GM23338 (cell line): ENCODE measurements around the gene RYR3. TPM values are rescaled to one million over a fixed set of nuclear protein-coding genes. Genes with fewer than 3 reads are reported as not detected.

Source experiments
- ATAC-seq: fragments of 200-7000 bp; cut with Tn5 transposase; 3 replicates; pipeline ENCODE4 v1.9.1; 2020
- DNase-seq: peaks from one replicate; pipeline ENCODE4 v3.0.0-alpha.2; 2015; ENCODE audit warnings: low spot score
- H2AFZ ChIP-seq: fragments of 200-600 bp; sonication (generic); 2 replicates; pipeline ENCODE4 v1.8.0; 2016; ENCODE audit warnings: antibody characterized with exemption, mild to moderate bottlenecking, moderate library complexity
- H3F3A ChIP-seq: fragments of 200-600 bp; sonication (generic); replicated peaks from 2 replicates; pipeline ENCODE4 v1.8.0; 2017; ENCODE audit warnings: antibody characterized with exemption, mixed run types, low read depth
- H3K27ac ChIP-seq: fragments of 200-600 bp; sonication (generic); 2 replicates; pipeline ENCODE4 v1.6.1; 2016; ENCODE audit warnings: low read depth
- H3K27me3 ChIP-seq: fragments of 200-600 bp; sonication (generic); 2 replicates; pipeline ENCODE4 v1.8.0; 2016; ENCODE audit warnings: mild to moderate bottlenecking, mixed run types, moderate library complexity; ENCODE audit not compliant: insufficient read depth
- H3K36me3 ChIP-seq: fragments of 200-600 bp; sonication (generic); 2 replicates; pipeline ENCODE4 v1.8.0; 2016; ENCODE audit warnings: mild to moderate bottlenecking; ENCODE audit not compliant: insufficient read depth
- H3K4me1 ChIP-seq: fragments of 200-600 bp; sonication (generic); 2 replicates; pipeline ENCODE4 v1.8.0; 2016; ENCODE audit warnings: mild to moderate bottlenecking, moderate library complexity; ENCODE audit not compliant: insufficient read depth
- H3K4me2 ChIP-seq: fragments of 200-600 bp; sonication (generic); 2 replicates; pipeline ENCODE4 v1.7.1; 2017; ENCODE audit warnings: mixed run types
- H3K4me3 ChIP-seq: fragments of 200-600 bp; sonication (generic); 2 replicates; pipeline ENCODE4 v1.6.1; 2016; ENCODE audit warnings: mixed run types
- H3K79me2 ChIP-seq: fragments of 200-600 bp; sonication (generic); replicated peaks from 2 replicates; pipeline ENCODE4 v1.8.0; 2017; ENCODE audit warnings: mild to moderate bottlenecking; ENCODE audit not compliant: insufficient read depth
- H3K9me2 ChIP-seq: fragments of 200-600 bp; sonication (generic); 2 replicates; pipeline ENCODE4 v1.8.0; 2017; ENCODE audit not compliant: insufficient read depth
- H4K20me1 ChIP-seq: fragments of 200-600 bp; sonication (generic); replicated peaks from 2 replicates; pipeline ENCODE4 v1.8.0; 2017; ENCODE audit warnings: mild to moderate bottlenecking; ENCODE audit not compliant: insufficient read depth
- H3K27ac Mint-ChIP-seq: 2 replicates; pipeline ENCODE4 v1.8.0; 2020; ENCODE audit warnings: inconsistent platforms, mild to moderate bottlenecking, moderate library complexity, mixed read lengths
- H3K27me3 Mint-ChIP-seq: 3 replicates; pipeline ENCODE4 v1.8.0; 2022; ENCODE audit warnings: low read depth, mild to moderate bottlenecking, moderate library complexity, mixed read lengths, inconsistent platforms; ENCODE audit not compliant: insufficient read depth, poor library complexity
- H3K36me3 Mint-ChIP-seq: 3 replicates; pipeline ENCODE4 v1.8.0; 2021; ENCODE audit warnings: low read depth, mild to moderate bottlenecking, inconsistent platforms, moderate library complexity, mixed read lengths
- H3K4me1 Mint-ChIP-seq: 3 replicates; pipeline ENCODE4 v1.8.0; 2020; ENCODE audit warnings: mild to moderate bottlenecking, inconsistent platforms, mixed read lengths
- H3K4me3 Mint-ChIP-seq: 3 replicates; pipeline ENCODE4 v1.8.0; 2021; ENCODE audit warnings: moderate library complexity, mild to moderate bottlenecking, inconsistent platforms, mixed read lengths
- H3K9me3 Mint-ChIP-seq: 3 replicates; pipeline ENCODE4 v1.8.0; 2020; ENCODE audit warnings: moderate library complexity, mild to moderate bottlenecking, inconsistent platforms, mixed read lengths
- CREB1 ChIP-seq: fragments of 250-450 bp; sonication (Bioruptor Pico); IDR thresholded peaks from 2 replicates; pipeline ENCODE4 v1.5.0; 2020; ENCODE audit warnings: low read depth, mild to moderate bottlenecking, moderate library complexity
- ETS1 ChIP-seq: IDR thresholded peaks from 2 replicates; pipeline ENCODE4 v1.6.1; 2016; ENCODE audit warnings: antibody characterized with exemption
- EZH2 ChIP-seq: fragments of 200-600 bp; sonication (generic); IDR thresholded peaks from one replicate; pipeline ENCODE4 v1.8.0; 2017; ENCODE audit warnings: antibody characterized with exemption, mild to moderate bottlenecking, low read depth; ENCODE audit not compliant: unreplicated experiment
- EZH2phosphoT487 ChIP-seq: fragments of 200-600 bp; sonication (generic); IDR thresholded peaks from one replicate; pipeline ENCODE4 v1.8.1; 2018; ENCODE audit warnings: antibody characterized with exemption; ENCODE audit not compliant: unreplicated experiment
- JUNB ChIP-seq: IDR thresholded peaks from one replicate; pipeline ENCODE4 v1.6.1; 2016; ENCODE audit warnings: antibody characterized with exemption; ENCODE audit not compliant: unreplicated experiment
- NANOG ChIP-seq: IDR thresholded peaks from 2 replicates; pipeline ENCODE4 v1.6.1; 2016; ENCODE audit warnings: antibody characterized with exemption, borderline replicate concordance
- POLR2AphosphoS5 ChIP-seq: IDR thresholded peaks from 2 replicates; pipeline ENCODE4 v1.6.1; 2016; ENCODE audit warnings: antibody characterized with exemption, low read depth
- STAT1 ChIP-seq: IDR thresholded peaks from one replicate; pipeline ENCODE4 v1.6.1; 2016; ENCODE audit warnings: antibody characterized with exemption; ENCODE audit not compliant: unreplicated experiment
- ZNF114 ChIP-seq: fragments of 250-450 bp; sonication (Bioruptor Pico); IDR thresholded peaks from 2 replicates; pipeline ENCODE4 v1.5.0; 2020; ENCODE audit warnings: mild to moderate bottlenecking, moderate library complexity
- ZNF331 ChIP-seq: fragments of 250-450 bp; sonication (Bioruptor Pico); IDR thresholded peaks from 2 replicates; pipeline ENCODE4 v1.5.0; 2020; ENCODE audit warnings: low read depth, mild to moderate bottlenecking, moderate library complexity
- polyA plus RNA-seq: library from polyadenylated mRNA; unstranded; fragments of >200 nt; fragmentation: Nextera tagmentation; extraction: Ambion mirVana; gene quantifications from 2 replicates; pipeline ENCODE4 v1.2.1, GENCODE V29; 2016
- total RNA-seq: library from RNA; depleted of rRNA; stranded (reverse); fragments of >200 nt; shearing (Covaris generic); gene quantifications from 2 replicates; pipeline ENCODE4 v1.2.3, GENCODE V29; 2014
- TF ChIP-seq, protein P1 (sequence below): IDR thresholded peaks from one replicate; pipeline ENCODE4 v1.6.1; 2018; ENCODE audit warnings: antibody characterized with exemption; ENCODE audit not compliant: unreplicated experiment
- TF ChIP-seq, protein P2 (sequence below): fragments of 250-450 bp; sonication (Bioruptor Pico); IDR thresholded peaks from 2 replicates; pipeline ENCODE4 v1.5.0; 2020; ENCODE audit warnings: mild to moderate bottlenecking, moderate library complexity

The RYR3 gene
- total and polyA plus RNA-seq, 2 experiments from 2014 or later, result 1.1 to 1.2 TPM

DNA sequence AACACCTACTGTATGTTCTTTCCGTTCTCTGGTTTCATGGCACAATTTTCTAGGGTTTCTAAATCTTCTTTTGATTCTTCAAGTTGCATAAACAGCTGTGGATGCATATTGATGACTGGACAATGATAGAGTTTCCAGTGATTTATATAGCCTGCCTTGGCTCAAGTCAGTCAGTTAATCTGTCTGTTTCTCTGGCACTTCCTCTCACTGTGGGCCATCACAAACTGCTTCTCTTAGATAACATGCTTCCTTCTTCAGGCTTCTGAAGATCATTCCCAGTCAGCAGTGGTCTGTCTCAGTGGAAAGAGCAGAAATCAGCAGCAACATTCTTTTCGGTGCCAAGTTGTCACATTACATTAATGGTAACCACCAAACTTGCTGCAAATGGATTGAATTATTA is 207.2 kb downstream of the RYR3 start (continued):
- TF ChIP-seq, protein P1, sequence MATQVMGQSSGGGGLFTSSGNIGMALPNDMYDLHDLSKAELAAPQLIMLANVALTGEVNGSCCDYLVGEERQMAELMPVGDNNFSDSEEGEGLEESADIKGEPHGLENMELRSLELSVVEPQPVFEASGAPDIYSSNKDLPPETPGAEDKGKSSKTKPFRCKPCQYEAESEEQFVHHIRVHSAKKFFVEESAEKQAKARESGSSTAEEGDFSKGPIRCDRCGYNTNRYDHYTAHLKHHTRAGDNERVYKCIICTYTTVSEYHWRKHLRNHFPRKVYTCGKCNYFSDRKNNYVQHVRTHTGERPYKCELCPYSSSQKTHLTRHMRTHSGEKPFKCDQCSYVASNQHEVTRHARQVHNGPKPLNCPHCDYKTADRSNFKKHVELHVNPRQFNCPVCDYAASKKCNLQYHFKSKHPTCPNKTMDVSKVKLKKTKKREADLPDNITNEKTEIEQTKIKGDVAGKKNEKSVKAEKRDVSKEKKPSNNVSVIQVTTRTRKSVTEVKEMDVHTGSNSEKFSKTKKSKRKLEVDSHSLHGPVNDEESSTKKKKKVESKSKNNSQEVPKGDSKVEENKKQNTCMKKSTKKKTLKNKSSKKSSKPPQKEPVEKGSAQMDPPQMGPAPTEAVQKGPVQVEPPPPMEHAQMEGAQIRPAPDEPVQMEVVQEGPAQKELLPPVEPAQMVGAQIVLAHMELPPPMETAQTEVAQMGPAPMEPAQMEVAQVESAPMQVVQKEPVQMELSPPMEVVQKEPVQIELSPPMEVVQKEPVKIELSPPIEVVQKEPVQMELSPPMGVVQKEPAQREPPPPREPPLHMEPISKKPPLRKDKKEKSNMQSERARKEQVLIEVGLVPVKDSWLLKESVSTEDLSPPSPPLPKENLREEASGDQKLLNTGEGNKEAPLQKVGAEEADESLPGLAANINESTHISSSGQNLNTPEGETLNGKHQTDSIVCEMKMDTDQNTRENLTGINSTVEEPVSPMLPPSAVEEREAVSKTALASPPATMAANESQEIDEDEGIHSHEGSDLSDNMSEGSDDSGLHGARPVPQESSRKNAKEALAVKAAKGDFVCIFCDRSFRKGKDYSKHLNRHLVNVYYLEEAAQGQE, result no peak

DNA sequence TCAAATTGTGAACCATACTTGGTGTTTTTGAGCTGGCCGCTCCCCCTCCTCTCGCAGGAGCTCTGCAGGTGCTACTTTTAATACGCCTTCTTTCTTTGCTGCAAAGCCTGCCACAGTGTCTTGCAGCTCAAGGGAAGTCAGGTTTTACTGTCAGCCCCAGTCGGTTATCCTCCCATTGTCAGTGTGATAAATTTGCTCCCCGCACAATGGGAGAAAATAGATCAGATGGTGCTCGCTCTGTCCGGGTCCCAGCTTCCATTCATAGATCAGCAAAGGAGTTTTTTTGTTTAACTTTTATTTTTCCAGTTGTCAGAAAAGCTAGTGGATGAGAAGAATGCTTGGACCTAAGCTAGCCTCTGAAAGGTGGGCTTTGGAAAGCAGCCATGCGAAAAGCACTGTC is 207.7 kb downstream of the RYR3 start:
- Histone ChIP-seq H4K20me1 (no peaks in the 10 kb centered on the region), H3K4me2 (no peak overlapping the region), H3F3A (no peaks in the 10 kb centered on the region), H2AFZ (peak overlapping the region; percentile 28; the same call in 1 of the 2 replicates), H3K4me3 (no peak overlapping the region), H3K36me3 (no peaks in the 10 kb centered on the region), H3K27ac (no peak overlapping the region), H3K79me2 (no peaks in the 10 kb centered on the region), H3K9me2 (0 out of 2 replicates have a peak, but pooled peaks cover 3% of the 10 kb centered on the region), H3K27me3 (no peaks in the 10 kb centered on the region), H3K4me1 (no peaks in the 10 kb centered on the region)
- peaks cover 2% of the 10 kb centered on the region; the same call in 2 of the 3 replicates for H3K4me1 Mint-ChIP-seq
- ATAC-seq (no peak), DNase-seq (no peak)
- H3K27ac Mint-ChIP-seq, result no peak overlapping the region
- no peaks in the 10 kb centered on the region; the same call in 2 of the 3 replicates for H3K9me3 Mint-ChIP-seq
- H3K27me3 Mint-ChIP-seq, result peaks cover 4% of the 10 kb centered on the region
- H3K36me3 Mint-ChIP-seq, result no peaks in the 10 kb centered on the region
- H3K4me3 Mint-ChIP-seq, result no peak overlapping the region
- no peak for TF ChIP-seq CREB1
- no peak for TF ChIP-seq EZH2phosphoT487
- no peak for TF ChIP-seq JUNB
- TF ChIP-seq ZNF331, result no peak
- no peak for TF ChIP-seq POLR2AphosphoS5
- TF ChIP-seq ZNF114, result no peak
- TF ChIP-seq STAT1, result no peak
- no peak for TF ChIP-seq NANOG
- no peak for TF ChIP-seq EZH2
- TF ChIP-seq, protein P2, sequence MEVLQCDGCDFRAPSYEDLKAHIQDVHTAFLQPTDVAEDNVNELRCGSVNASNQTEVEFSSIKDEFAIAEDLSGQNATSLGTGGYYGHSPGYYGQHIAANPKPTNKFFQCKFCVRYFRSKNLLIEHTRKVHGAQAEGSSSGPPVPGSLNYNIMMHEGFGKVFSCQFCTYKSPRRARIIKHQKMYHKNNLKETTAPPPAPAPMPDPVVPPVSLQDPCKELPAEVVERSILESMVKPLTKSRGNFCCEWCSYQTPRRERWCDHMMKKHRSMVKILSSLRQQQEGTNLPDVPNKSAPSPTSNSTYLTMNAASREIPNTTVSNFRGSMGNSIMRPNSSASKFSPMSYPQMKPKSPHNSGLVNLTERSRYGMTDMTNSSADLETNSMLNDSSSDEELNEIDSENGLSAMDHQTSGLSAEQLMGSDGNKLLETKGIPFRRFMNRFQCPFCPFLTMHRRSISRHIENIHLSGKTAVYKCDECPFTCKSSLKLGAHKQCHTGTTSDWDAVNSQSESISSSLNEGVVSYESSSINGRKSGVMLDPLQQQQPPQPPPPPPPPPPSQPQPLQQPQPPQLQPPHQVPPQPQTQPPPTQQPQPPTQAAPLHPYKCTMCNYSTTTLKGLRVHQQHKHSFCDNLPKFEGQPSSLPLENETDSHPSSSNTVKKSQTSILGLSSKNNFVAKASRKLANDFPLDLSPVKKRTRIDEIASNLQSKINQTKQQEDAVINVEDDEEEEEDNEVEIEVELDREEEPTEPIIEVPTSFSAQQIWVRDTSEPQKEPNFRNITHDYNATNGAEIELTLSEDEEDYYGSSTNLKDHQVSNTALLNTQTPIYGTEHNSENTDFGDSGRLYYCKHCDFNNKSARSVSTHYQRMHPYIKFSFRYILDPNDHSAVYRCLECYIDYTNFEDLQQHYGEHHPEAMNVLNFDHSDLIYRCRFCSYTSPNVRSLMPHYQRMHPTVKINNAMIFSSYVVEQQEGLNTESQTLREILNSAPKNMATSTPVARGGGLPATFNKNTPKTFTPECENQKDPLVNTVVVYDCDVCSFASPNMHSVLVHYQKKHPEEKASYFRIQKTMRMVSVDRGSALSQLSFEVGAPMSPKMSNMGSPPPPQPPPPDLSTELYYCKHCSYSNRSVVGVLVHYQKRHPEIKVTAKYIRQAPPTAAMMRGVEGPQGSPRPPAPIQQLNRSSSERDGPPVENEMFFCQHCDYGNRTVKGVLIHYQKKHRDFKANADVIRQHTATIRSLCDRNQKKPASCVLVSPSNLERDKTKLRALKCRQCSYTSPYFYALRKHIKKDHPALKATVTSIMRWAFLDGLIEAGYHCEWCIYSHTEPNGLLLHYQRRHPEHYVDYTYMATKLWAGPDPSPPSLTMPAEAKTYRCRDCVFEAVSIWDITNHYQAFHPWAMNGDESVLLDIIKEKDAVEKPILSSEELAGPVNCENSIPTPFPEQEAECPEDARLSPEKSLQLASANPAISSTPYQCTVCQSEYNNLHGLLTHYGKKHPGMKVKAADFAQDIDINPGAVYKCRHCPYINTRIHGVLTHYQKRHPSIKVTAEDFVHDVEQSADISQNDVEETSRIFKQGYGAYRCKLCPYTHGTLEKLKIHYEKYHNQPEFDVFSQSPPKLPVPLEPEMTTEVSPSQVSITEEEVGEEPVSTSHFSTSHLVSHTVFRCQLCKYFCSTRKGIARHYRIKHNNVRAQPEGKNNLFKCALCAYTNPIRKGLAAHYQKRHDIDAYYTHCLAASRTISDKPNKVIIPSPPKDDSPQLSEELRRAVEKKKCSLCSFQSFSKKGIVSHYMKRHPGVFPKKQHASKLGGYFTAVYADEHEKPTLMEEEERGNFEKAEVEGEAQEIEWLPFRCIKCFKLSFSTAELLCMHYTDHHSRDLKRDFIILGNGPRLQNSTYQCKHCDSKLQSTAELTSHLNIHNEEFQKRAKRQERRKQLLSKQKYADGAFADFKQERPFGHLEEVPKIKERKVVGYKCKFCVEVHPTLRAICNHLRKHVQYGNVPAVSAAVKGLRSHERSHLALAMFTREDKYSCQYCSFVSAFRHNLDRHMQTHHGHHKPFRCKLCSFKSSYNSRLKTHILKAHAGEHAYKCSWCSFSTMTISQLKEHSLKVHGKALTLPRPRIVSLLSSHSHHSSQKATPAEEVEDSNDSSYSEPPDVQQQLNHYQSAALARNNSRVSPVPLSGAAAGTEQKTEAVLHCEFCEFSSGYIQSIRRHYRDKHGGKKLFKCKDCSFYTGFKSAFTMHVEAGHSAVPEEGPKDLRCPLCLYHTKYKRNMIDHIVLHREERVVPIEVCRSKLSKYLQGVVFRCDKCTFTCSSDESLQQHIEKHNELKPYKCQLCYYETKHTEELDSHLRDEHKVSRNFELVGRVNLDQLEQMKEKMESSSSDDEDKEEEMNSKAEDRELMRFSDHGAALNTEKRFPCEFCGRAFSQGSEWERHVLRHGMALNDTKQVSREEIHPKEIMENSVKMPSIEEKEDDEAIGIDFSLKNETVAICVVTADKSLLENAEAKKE (CRISPR knock-in tag), result no peak
- no peak for TF ChIP-seq ETS1
- TF ChIP-seq, protein P1, result no peak
